HepG2 (cell line): ENCODE measurements around the gene POC1B.

ENCODE experiments used
- ARID2 ChIP-seq: sonication (generic); formaldehyde crosslinking; IDR thresholded peaks from 2 replicates; pipeline ENCODE4 v1.8.1; 2022; ENCODE audit warnings: mild to moderate bottlenecking, missing genetic modification reagents, borderline replicate concordance
- FOSL1 ChIP-seq: sonication (generic); formaldehyde crosslinking; IDR thresholded peaks from 2 replicates; pipeline ENCODE4 v1.9.0; 2021; ENCODE audit warnings: missing genetic modification reagents, borderline replicate concordance
- NFIC ChIP-seq: IDR thresholded peaks from 2 replicates; pipeline ENCODE4 v1.6.1; 2012; ENCODE audit warnings: mild to moderate bottlenecking, low read length, inconsistent platforms
- NR2F6 ChIP-seq, 2 experiments: IDR thresholded peaks; 2 replicates each; pipeline ENCODE4 v1.6.1; 2016; ENCODE audit warnings: antibody characterized with exemption in 1 of 2, mild to moderate bottlenecking in 1 of 2
- RNF2 ChIP-seq: fragments of 450-650 bp; conservative IDR thresholded peaks from 2 replicates; pipeline ENCODE4 v1.6.1; 2016; ENCODE audit warnings: low read depth
- ZFX ChIP-seq: sonication (generic); formaldehyde crosslinking; IDR thresholded peaks from 2 replicates; pipeline ENCODE4 v1.4.0; 2020; ENCODE audit warnings: mild to moderate bottlenecking, low read depth, missing genetic modification reagents, moderate library complexity
- ZNF550 ChIP-seq: sonication (generic); formaldehyde crosslinking; IDR thresholded peaks from 2 replicates; pipeline ENCODE4 v1.4.0; 2020; ENCODE audit warnings: mild to moderate bottlenecking, missing genetic modification reagents, borderline replicate concordance
- ZNF781 ChIP-seq: sonication (generic); formaldehyde crosslinking; IDR thresholded peaks from 2 replicates; pipeline ENCODE4 v1.5.1; 2020; ENCODE audit warnings: borderline replicate concordance, mild to moderate bottlenecking, missing genetic modification reagents; ENCODE audit errors: not compliant biosample characterization
- TF ChIP-seq, protein P1 (sequence below): sonication (generic); formaldehyde crosslinking; IDR thresholded peaks from 2 replicates; pipeline ENCODE4 v1.8.1; 2023; ENCODE audit warnings: missing genetic modification reagents, mild to moderate bottlenecking, borderline replicate concordance
- TF ChIP-seq, protein P2 (sequence below): sonication (generic); formaldehyde crosslinking; IDR thresholded peaks from 2 replicates; pipeline ENCODE4 v1.5.0; 2020; ENCODE audit warnings: mild to moderate bottlenecking, missing genetic modification reagents, moderate library complexity

DNA sequence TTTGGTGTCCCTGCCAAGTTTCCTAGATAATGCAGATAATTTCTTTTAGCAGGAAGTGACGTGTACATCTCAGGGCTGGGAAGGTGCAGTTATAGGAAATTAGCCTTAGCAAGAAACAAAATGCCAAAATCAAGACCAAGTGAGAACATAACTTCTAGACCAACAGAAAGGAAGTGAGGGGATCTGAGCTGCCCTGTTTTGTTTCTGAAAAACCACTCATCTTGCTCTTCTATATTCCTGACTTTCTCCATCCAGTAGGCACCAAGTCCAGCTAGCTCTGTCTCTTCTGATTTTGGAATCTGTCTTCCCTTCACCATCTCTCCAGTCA is 149.7 kb downstream of the POC1B start:
- TF ChIP-seq NFIC (no peak), ARID2 (no peak), FOSL1 (CRISPR knock-in tag) (no peak), NR2F6 (IDR thresholded peaks at IDR 0.05) (no peak), NR2F6 (CRISPR knock-in tag; IDR thresholded peaks at IDR 0.05) (no peak), ZNF550 (CRISPR knock-in tag) (no peak), RNF2 (no peak), ZNF781 (no peak), ZFX (CRISPR knock-in tag) (no peak)
- TF ChIP-seq, protein P1, sequence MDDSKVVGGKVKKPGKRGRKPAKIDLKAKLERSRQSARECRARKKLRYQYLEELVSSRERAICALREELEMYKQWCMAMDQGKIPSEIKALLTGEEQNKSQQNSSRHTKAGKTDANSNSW (CRISPR knock-in tag): no peak
- TF ChIP-seq, protein P2, sequence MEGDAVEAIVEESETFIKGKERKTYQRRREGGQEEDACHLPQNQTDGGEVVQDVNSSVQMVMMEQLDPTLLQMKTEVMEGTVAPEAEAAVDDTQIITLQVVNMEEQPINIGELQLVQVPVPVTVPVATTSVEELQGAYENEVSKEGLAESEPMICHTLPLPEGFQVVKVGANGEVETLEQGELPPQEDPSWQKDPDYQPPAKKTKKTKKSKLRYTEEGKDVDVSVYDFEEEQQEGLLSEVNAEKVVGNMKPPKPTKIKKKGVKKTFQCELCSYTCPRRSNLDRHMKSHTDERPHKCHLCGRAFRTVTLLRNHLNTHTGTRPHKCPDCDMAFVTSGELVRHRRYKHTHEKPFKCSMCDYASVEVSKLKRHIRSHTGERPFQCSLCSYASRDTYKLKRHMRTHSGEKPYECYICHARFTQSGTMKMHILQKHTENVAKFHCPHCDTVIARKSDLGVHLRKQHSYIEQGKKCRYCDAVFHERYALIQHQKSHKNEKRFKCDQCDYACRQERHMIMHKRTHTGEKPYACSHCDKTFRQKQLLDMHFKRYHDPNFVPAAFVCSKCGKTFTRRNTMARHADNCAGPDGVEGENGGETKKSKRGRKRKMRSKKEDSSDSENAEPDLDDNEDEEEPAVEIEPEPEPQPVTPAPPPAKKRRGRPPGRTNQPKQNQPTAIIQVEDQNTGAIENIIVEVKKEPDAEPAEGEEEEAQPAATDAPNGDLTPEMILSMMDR (CRISPR knock-in tag): no peak
